HG02970 (cell line): ENCODE measurements around the gene ZCWPW1.
"Not testable (repeated sequence)": the region's sequence is repeated elsewhere in the genome, so short reads cannot be mapped to it uniquely, and the experiment has no call there.

Experiments
- ATAC-seq: cut with Tn5 transposase; IDR thresholded peaks from one replicate; pipeline ENCODE4 v1.9.1; 2021; ENCODE audit warnings: mild to moderate bottlenecking, moderate library complexity, moderate number of reproducible peaks; ENCODE audit not compliant: unreplicated experiment, low FRiP score

The ZCWPW1 gene

DNA sequence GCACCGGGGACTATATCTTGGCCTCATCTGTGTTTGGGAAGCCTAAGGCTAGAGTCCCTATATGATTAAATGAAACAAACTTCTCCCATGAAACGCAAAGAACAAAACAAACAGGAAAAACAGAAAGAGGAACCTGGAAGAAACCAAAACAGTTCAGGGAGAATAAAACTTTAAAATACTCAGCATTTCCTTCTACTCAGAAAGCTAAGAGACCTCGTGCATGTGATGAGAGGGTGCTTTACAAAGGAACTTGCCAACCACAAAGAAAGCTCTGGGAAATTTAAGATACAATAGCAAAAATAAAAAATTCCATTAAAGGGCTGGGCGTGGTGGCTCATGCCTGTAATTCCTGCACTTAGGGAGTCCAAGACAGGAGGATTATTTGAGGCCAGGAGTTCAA lies 48.3 kb downstream of the ZCWPW1 start:
- ATAC-seq: no peak

DNA sequence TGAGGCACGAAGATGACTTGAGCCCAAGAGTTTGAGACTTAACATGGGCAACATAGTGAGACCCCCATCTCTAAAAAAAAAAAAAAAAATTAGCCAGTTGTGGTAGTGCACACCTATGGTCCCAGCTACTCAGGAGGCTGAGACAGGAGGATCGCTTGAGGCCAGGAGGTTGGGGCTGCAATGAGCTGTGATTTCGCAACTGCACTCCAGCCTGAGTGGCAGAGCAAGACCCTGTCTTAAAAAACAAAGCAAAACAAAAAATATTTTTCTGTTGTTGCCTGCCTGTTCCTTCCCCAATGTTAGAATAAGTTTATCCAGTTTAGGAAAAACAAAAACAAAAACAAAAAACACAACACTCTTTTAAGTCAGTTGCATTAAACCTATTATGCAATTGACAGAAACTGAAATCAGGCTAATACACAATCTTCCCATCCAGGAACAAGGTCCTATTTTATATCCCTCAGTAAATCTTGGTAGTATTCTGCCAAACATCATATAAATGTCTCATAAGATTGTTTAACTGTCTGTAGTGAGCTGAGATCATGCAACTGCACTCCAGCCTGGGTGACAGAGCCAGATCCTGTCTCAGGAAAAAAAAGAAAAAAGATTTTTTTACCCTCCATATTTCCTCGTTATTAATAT lies 50.3 kb downstream of the ZCWPW1 start:
- ATAC-seq: no peak

DNA sequence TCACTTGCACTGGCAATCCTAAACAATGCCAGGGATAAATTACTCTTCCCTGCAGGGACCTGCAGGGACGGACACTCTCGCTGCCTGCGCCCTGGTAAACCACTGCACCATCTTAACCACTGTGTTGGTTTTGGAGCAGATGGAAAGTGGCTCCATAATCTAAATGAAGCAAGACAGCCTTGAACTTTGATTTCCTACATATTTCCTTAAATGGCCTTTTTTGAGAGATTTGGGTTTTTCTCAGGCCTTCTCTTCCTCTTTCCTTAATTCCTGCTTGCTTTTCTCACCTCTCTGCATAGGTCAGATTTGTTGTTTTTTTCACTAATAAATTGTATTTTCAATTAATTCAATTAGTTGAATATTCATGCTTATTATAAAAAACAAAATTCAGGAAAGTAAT lies 52.4 kb downstream of the ZCWPW1 start:
- ATAC-seq: no peak

DNA sequence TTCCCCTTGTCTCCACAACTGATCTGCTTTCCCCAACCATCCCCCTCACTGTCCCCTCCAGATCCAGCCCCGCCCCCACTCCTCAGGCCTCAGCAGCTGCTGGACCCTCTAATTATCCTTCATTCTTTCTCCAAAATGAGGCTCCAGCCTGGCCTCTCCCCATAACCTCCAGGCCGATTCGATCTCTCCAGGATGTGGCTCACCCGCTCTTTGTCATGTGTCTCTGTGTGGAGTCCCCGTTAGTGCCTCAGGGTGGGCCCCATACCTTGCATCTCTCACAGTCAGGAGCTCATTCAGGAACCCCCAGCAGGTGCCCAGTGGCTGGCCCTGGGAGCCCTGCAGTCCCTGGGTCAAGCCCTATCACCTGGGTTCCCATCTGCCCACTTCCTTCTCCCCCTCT lies 53.9 kb downstream of the ZCWPW1 start:
- ATAC-seq: no peak

DNA sequence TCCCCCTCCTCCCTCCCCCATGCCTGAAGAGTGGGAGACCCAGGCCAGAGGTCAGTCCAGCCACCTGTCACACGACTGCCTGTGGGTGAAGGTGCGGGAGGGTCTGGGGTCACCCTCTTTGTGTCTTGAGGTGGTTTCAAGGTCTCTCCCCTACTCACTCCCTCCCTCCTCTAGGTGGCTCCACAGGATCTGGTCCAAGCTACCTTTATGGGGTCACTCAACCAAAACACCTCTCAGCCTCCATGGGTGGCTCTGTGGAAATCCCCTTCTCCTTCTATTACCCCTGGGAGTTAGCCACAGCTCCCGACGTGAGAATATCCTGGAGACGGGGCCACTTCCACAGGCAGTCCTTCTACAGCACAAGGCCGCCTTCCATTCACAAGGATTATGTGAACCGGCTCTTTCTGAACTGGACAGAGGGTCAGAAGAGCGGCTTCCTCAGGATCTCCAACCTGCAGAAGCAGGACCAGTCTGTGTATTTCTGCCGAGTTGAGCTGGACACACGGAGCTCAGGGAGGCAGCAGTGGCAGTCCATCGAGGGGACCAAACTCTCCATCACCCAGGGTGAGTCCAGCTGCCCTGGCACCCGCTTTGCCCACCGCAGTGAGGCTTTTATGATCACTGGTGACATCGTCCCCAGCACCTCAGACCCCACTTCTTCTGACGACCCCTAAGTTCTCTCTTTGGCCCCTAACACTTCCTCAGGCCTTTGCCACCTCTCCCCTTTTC lies 54.5 kb downstream of the ZCWPW1 start:
- not testable (repeated sequence) for ATAC-seq

DNA sequence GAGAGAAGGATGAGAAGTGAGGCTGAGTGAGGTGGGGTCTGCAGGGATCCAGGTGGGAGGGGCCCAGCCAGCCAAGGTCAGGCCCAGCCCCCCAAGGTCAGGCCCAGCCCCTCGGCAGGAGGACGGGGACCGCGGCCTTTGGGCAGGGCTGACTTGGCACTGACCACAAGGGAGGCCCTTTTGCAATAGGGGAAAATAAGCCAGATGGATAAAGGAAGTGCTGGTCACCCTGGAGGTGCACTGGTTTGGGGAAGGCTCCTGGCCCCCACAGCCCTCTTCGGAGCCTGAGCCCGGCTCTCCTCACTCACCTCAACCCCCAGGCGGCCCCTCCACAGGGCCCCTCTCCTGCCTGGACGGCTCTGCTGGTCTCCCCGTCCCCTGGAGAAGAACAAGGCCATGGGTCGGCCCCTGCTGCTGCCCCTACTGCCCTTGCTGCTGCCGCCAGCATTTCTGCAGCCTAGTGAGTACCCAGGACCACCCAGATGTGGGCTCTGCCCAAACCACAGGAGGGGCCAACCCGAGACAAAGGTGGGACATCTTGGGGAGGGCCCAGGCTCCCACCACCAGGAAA lies 55.2 kb downstream of the ZCWPW1 start, which contains the start of gene PILRA:
Gene PILRA, plus strand, starts transcription at position 227 of the 571 bp plus-strand sequence. Its CDS starts 170 bp downstream, at position 397.
- no peak for ATAC-seq

DNA sequence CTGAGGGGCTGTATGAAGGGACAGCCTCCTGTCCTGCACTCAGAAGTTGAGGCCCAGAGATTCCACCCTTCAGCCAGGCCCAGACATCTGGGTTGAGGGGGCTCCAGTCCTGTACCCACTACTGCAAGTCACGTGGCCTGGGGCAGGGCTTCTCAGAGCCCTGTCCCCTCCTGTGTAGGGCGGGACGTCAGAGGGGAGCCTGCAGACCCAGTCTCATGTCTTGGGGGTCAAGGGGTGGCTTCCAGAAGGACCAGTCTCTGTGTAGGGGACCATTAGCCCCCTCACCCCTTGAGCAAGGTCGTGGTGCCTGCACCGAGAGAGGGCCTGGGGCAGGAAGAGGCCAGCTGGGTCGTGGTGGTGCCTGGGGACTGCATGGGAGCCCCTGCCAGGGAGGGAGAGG lies 55.8 kb downstream of the ZCWPW1 start:
- no peak for ATAC-seq

DNA sequence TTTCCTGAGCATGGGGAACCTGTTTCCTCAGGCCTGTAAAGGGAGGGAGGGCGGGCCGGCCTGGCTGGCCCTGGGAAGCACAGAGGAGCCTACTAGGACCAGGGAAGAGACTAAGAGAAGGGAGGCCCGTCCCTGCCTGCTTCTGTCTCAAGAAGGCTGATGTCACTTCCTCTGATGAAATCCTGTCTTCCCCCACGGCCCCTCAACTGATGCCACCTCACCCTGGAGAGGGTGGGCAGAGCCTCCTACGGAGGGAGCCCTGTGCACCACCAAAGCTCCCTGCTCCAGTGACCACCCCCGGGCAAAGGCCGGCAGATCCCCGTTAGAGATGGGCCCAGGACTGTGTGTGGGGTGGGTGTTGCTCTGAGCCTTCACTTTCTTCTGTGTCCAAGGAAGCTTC lies 56.2 kb downstream of the ZCWPW1 start:
- ATAC-seq: no peak

DNA sequence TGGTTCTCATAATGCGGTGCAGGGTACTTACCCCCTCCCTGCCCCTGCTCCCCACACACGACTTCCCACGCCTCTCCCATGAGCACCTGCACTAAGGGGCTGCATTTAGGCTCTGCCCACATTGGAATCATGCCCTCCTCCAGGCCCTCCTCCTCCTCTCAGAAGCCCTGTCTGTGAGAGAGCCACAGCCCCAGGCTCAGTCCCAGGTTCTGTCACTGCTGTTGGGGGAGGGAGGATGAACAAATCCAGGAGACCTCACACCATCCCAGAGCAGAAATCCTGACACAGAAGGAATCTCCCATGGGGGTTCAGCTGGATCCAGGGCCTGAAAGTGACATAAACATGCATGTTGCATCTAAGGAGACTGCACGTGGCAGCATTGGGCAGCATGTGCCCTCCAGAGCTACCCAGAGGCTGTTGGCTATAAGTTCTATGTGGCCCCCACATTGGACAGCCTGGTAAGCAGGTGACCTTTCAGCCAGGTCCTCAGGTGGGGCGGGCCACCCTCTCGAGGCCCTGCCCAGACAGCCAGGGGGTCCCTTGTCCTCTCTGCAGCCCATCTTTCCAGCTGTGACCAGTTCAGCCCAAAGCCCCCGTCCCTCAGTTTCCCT lies 56.8 kb downstream of the ZCWPW1 start:
- no peak for ATAC-seq

DNA sequence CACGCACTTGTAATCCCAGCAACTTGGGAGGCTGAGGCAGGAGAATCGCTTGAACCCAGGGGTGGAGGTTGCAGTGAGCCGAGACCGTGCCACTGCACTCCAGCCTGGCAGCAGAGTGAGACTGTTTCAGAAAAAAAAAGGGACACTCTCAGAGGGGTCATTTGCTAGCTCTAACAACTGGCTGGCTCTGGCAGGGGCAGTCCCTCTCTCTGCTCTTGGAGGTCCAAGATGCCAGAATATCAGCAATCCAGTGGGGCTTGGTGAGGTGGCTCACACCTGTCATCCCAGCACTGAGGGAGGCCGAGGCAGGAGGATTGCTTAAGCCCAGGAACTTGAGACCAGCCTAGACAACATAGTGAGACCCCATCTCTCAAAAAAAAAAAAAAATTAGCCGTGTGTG lies 57.8 kb downstream of the ZCWPW1 start:
- no peak for ATAC-seq

DNA sequence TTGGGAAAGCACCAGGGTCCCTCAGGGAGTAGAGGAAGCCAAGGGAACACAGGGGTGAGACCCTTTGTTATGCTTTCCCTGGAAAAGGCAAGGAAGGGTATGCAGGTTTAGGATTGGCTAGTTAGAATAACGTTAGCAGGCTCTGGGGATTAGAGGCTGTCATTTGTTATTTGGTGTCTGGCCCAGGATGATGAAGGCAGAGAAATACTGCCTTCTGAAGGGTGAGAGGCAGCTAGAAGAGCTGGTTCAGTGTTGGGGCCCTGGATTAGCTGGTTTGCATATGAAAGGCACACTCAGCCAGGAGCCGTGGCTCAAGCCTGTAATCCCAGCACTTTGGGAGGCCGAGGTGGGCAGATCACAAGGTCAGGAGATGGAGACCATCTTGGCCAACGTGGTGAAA lies 58.2 kb downstream of the ZCWPW1 start:
- ATAC-seq: no peak

DNA sequence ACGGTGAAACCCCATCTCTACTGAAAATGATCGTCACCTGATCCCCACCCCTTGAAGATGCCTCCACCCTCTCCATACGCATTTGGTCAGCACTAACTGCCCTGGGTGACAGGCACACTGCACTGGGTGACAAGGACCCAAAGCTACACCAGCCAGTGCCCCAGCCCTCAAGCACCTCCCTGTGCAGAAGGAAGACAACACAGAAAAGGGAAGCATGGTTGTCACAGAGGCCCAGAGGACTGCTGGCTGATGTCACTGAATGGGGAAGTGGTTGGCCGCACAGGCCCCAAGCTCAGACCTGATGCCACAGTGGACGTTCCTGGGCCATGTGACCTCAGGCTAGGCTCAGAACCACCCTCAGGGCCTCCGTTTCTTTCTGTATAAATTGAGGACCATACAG lies 59.4 kb downstream of the ZCWPW1 start:
- ATAC-seq: peak; percentile 39

DNA sequence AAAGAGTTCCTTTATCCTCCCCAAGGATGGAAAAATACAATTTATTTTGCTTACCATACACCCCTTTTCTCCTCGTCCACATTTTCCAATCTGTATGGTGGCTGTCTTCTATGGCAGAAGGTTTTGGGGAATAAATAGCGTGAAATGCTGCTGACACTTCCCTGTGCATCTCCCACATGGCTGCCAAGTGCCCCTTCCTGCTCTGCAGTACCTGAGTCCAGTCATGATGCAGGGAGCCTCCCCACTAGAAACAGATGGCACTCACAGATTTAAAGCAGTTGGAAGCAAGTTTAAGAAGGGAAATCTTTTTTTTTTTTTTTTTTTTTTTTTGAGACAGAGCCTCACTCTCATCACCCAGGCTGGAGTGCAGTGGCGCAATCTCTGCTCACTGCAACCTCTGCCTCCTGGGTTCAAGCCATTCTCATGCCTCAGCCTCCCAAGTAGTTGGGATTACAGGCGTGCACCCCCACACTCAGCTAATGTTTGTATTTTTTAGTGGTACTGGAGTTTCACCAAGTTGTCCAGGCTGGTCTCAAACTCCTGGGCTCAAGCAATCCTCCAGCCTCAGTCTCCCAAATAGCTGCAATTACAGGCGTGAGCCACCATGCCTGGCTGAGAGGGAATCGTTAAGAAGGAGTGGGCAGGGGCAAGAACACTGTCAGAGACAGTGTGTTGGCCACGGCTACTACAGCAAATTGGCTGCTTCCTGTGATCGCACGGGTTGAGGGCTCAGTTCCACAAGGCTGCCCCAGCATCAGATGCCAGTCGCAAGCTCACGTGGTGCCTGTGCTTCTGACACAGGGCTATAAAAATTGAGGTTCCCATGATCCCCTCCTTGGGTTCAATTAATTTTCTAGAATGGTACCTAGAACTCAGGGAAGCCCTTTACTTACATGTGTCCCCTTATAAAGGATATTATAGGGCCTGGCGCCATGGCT lies 60.6 kb downstream of the ZCWPW1 start:
- ATAC-seq: no peak

DNA sequence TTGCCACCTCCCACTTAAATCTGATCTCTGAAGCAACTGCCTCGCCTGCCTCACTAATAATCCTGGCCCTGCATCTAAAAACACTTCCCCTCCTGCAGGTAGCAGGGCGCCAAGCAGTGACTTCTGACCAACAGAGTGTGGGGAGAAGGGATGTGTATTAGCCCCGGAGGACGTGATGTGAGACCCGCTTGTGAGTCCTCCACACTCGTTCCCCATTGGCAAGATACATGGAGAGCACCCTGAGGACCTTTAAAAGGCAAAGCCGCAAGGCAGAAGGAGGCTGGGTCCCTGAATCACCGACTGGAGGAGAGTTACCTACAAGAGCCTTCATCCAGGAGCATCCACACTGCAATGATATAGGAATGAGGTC lies 61.3 kb downstream of the ZCWPW1 start:
- no peak for ATAC-seq

DNA sequence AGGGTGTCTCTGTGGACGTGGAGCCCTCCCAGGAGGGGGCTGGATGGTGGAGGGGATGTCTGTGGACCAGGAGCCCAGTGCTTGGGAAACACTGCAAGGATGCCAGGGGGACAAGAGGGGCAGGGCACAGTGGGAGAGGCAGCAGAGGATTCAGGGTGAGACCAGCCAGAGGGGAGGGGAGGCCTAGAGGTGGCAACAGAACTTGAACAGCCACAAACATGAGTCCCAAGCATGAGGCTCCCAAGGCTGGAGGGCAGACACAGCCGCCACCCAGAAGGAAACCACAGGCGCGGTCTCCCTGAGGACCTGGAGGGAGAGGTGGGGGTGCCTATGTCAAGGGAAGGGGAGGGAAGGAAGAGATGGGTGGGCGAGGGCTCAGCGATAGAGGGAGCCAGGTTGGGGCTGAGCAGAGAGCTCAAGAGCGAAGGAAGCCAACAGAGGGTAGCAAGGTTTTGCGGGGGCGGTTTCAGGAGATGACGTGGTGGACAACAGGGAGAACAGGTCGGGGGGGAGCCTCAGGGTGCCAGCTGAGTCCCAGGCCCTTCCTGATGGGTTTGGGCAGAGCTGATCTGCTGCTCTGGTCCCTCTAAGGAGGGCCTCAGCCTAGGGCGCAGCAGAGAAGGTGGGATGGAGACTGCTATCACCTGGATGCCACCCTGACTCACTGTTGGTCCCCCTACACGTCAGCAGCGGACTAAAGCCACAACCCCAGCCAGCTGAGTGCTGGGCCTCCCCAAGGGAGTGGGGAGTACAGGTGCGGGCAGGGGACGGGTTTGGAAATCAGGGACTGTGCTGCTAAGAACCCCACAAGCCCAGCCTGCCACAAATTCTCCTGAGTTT lies 61.9 kb downstream of the ZCWPW1 start:
- ATAC-seq: no peak

DNA sequence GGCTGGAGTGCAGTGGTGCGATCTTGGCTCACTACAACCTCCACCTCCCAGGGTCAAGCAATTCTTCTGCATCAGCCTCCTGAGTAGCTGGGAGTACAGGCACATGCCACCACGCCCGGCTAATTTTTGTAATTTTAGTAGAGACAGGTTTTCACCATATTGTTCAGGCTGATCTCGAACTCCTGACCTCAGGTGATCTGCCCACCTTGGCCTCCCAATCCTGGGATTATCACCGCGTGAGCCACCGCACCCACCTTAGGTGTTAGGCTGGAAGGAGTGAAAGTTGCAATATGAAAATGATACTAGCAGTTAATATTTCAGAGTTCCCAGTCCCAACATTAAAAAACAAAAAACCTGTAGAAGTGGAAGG lies 62.5 kb downstream of the ZCWPW1 start:
- ATAC-seq: not testable (repeated sequence)

DNA sequence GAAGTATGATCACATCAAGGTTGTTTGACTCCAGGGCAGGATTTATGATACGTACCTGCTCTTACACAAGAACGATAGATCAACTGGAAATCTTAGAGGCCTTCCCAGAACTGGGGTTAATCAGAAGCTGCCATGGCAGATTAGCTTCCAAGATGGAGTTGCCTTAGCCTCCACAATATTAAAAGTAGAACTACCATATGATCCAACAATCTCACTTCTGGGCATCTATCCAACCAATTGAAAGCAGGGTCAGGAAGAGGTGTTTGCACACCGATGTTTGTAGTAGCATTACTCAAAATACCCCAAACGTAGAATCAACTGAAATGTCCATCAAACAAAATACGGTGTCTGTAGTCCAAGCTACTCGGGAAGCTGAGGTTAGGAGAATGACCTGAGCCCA lies 64.0 kb downstream of the ZCWPW1 start:
- ATAC-seq: no peak

DNA sequence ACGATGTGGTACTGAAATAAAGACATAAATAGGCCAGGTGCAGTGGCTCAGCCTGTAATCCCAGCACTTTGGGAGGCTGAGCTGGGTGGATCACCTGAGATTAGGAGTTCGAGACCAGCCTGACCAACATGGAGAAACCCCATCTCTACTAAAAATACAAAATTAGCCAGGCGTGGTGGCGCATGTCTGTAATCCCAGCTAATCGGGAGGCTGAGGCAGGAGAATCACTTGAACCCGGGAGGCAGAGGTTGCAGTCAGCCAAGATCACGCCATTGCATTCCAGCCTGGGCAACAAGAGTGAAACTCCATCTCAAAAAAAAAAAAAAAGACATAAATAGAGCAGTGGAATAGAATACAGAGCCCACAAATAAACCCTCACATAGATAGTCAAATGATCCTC lies 64.7 kb downstream of the ZCWPW1 start:
- not testable (repeated sequence) for ATAC-seq

DNA sequence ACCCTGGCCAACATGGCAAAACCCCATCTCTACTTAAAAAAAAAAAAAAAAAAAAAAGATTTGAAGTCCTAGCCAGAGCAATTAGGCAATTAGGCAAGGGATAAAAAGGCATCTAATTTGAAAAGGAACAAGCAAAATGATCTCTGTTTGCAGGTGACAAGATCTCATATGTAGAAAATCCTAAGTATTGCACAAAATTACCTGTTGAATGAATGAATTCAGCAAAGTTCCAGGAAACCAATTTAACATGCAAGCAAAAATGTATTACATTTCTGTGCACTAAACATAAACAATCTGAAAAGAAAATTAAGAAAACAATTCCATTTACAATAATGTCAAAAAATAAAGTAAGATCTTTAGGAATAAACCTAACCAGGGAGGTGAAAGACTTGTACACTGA lies 65.4 kb downstream of the ZCWPW1 start:
- no peak for ATAC-seq
